ENCODE measurements around the gene STXBP6. TPM values are rescaled to one million over a fixed set of nuclear protein-coding genes. Genes with fewer than 3 reads are reported as not detected.

The STXBP6 gene
- total RNA-seq, 1 experiment from 2014 or later, result 32.2 TPM

GRCh38 chr14:25039933-25040332 lies 10.0 kb downstream of the STXBP6 start:
- ChIA-PET POLR2A (no interaction called here), CTCF (no interaction called here)
- H3K27ac Mint-ChIP-seq (ENCODE audit: unreplicated experiment), result no peak overlapping the region
- H3K27me3 Mint-ChIP-seq (ENCODE audit: insufficient read depth, unreplicated experiment), result no peaks in the 10 kb centered on the region
- H3K4me3 ChIP-seq (ENCODE audit: low read depth, low read length), result no peak overlapping the region
- H3K36me3 ChIP-seq (ENCODE audit: control insufficient read depth, insufficient read depth, low read length), result no peaks in the 10 kb centered on the region
- H3K27me3 ChIP-seq (replicated peaks; ENCODE audit: control insufficient read depth, insufficient read depth, low read length), result no peaks in the 10 kb centered on the region
- H3K36me3 Mint-ChIP-seq (ENCODE audit: insufficient read depth, unreplicated experiment), result peaks cover 13% of the 10 kb centered on the region
- TF ChIP-seq CTCF (IDR thresholded peaks at IDR 0.05; ENCODE audit: insufficient read depth in 1 of 2, low read depth in 1 of 2, low read length in 1 of 2, severe bottlenecking in 1 of 2, unreplicated experiment in 1 of 2), result no peak
- intact Hi-C loops (cut with micrococcal nuclease; ENCODE audit: unreplicated experiment), result loop anchor here (5.0 kb wide), 1 partner anchor 133 kb away; no protein-coding TSS in a partner anchor
- no peaks in the 10 kb centered on the region for H3K9me3 ChIP-seq
- H3K9me3 Mint-ChIP-seq (ENCODE audit: unreplicated experiment), result no peaks in the 10 kb centered on the region
- H3K4me1 ChIP-seq, result peaks cover 8% of the 10 kb centered on the region
- H3K4me1 Mint-ChIP-seq (ENCODE audit: low read depth, unreplicated experiment), result peaks cover 22% of the 10 kb centered on the region
- DNase-seq, result no peak
- H3K4me3 Mint-ChIP-seq (ENCODE audit: unreplicated experiment), result no peak overlapping the region
- no TSS peak for BruUV-seq (replicated peaks)

- Histone ChIP-seq H3K9me3 (no peaks in the 10 kb centered on the region), H3K4me1 (peaks cover 11% of the 10 kb centered on the region), H3K27me3 (replicated peaks; ENCODE audit: control insufficient read depth, insufficient read depth, low read length) (no peaks in the 10 kb centered on the region), H3K4me3 (ENCODE audit: low read depth, low read length) (no peak overlapping the region), H3K36me3 (ENCODE audit: control insufficient read depth, insufficient read depth, low read length) (no peaks in the 10 kb centered on the region)
- Mint-ChIP-seq H3K27me3 (ENCODE audit: insufficient read depth, unreplicated experiment) (no peaks in the 10 kb centered on the region), H3K36me3 (ENCODE audit: insufficient read depth, unreplicated experiment) (peaks cover 12% of the 10 kb centered on the region), H3K4me3 (ENCODE audit: unreplicated experiment) (no peak overlapping the region), H3K27ac (ENCODE audit: unreplicated experiment) (no peak overlapping the region), H3K4me1 (ENCODE audit: low read depth, unreplicated experiment) (peaks cover 15% of the 10 kb centered on the region), H3K9me3 (ENCODE audit: unreplicated experiment) (no peaks in the 10 kb centered on the region)
- ChIA-PET CTCF (no interaction called here), POLR2A (no interaction called here)
- intact Hi-C loops (cut with micrococcal nuclease; ENCODE audit: unreplicated experiment), result loop anchor here (5.0 kb wide), 1 partner anchor 131 kb away; no protein-coding TSS in a partner anchor
- BruUV-seq (replicated peaks), result no TSS peak
- TF ChIP-seq CTCF (IDR thresholded peaks at IDR 0.05; ENCODE audit: insufficient read depth in 1 of 2, low read depth in 1 of 2, low read length in 1 of 2, severe bottlenecking in 1 of 2, unreplicated experiment in 1 of 2), result no peak
- no peak for DNase-seq
These were observed 11.8 kb downstream of the STXBP6 start for GRCh38 chr14:25038044-25038668.

GRCh38 chr14:25037032-25037431 lies 12.9 kb downstream of the STXBP6 start:
- no peak for TF ChIP-seq CTCF (IDR thresholded peaks at IDR 0.05; ENCODE audit: insufficient read depth in 1 of 2, low read depth in 1 of 2, low read length in 1 of 2, severe bottlenecking in 1 of 2, unreplicated experiment in 1 of 2)
- intact Hi-C loops (cut with micrococcal nuclease; ENCODE audit: unreplicated experiment), result loop anchor here (5.0 kb wide), 1 partner anchor 130 kb away; no protein-coding TSS in a partner anchor
- DNase-seq, result no peak
- Histone ChIP-seq H3K27me3 (replicated peaks; ENCODE audit: control insufficient read depth, insufficient read depth, low read length) (no peaks in the 10 kb centered on the region), H3K4me3 (ENCODE audit: low read depth, low read length) (no peak overlapping the region), H3K36me3 (ENCODE audit: control insufficient read depth, insufficient read depth, low read length) (no peaks in the 10 kb centered on the region), H3K9me3 (no peaks in the 10 kb centered on the region), H3K4me1 (peaks cover 11% of the 10 kb centered on the region)
- peaks cover 7% of the 10 kb centered on the region for H3K36me3 Mint-ChIP-seq (ENCODE audit: insufficient read depth, unreplicated experiment)
- ChIA-PET POLR2A (no interaction called here), CTCF (interaction anchor here (1.2 kb wide), 1 partner anchor 276 kb away, joined by 3 read pairs; no protein-coding TSS in a partner anchor)
- no peak overlapping the region for H3K27ac Mint-ChIP-seq (ENCODE audit: unreplicated experiment)
- H3K4me3 Mint-ChIP-seq (ENCODE audit: unreplicated experiment), result no peak overlapping the region
- no TSS peak for BruUV-seq (replicated peaks)
- H3K27me3 Mint-ChIP-seq (ENCODE audit: insufficient read depth, unreplicated experiment), result no peaks in the 10 kb centered on the region
- H3K9me3 Mint-ChIP-seq (ENCODE audit: unreplicated experiment), result no peaks in the 10 kb centered on the region
- H3K4me1 Mint-ChIP-seq (ENCODE audit: low read depth, unreplicated experiment), result peaks cover 10% of the 10 kb centered on the region

Measured in Caco-2 (cell line).